Right lobe of liver (tissue), 4 donors: ENCODE data around the gene ERMAP.

Experiments used
- CTCF ChIP-seq, 4 donors: fragments of 200-600 bp in 3 of 4; fragments of 450-650 bp in 1 of 4; IDR thresholded peaks; one replicate each; pipeline versions ENCODE4 v1.5.1 to v1.8.0; 2016 to 2022; ENCODE audit warnings: antibody characterized with exemption in 4 of 4, mild to moderate bottlenecking in 2 of 4
- POLR2A ChIP-seq: fragments of 450-650 bp; IDR thresholded peaks from one replicate; pipeline ENCODE4 v1.6.1; 2017; ENCODE audit warnings: antibody characterized with exemption, mild to moderate bottlenecking
- donor health status: DM: no; HTN: no; CAD: no.
- donor health status: DM: no; HTN: no; CAD: no.
- donor health status: DM: no; HTN: yes; CAD: no.

GRCh38 chr1:42797414-42797813 is 19.5 kb upstream of the ERMAP start:
- TF ChIP-seq CTCF (IDR thresholded peaks at IDR 0.05) (no peak), POLR2A (no peak)
